Uterus (tissue), 4 donors: Measurements from ENCODE around the gene SMIM10L1. TPM values are rescaled to one million over a fixed set of nuclear protein-coding genes. Genes with fewer than 3 reads are reported as not detected.

Experiments
- DNase-seq, 2 donors: peaks; one replicate each; pipeline ENCODE4 v3.0.0-alpha.2; 2019 to 2020
- H3K27ac ChIP-seq, 2 donors: fragments of 200-600 bp; sonication (generic); 1 replicate in 1 of 2; 2 replicates in 1 of 2; pipeline ENCODE4 v1.5.1; 2016 to 2018
- H3K27me3 ChIP-seq, 2 donors: fragments of 200-600 bp; sonication (generic); one replicate each; pipeline ENCODE4 v1.5.1; 2018 to 2019; ENCODE audit warnings: control low read depth in 1 of 2
- H3K36me3 ChIP-seq, 2 donors: fragments of 200-600 bp; sonication (generic); one replicate each; pipeline ENCODE4 v1.5.1; 2019; ENCODE audit warnings: control low read depth in 1 of 2
- H3K4me1 ChIP-seq, 2 donors: fragments of 200-600 bp; sonication (generic); one replicate each; pipeline ENCODE4 v1.5.1; 2018 to 2019; ENCODE audit warnings: control low read depth in 1 of 2
- H3K4me3 ChIP-seq, 2 donors: fragments of 200-600 bp; sonication (generic); 1 replicate in 1 of 2; 2 replicates in 1 of 2; pipeline ENCODE4 v1.5.1; 2018 to 2019; ENCODE audit warnings: mild to moderate bottlenecking in 1 of 2
- H3K9me3 ChIP-seq, 2 donors: fragments of 200-600 bp; sonication (generic); one replicate each; pipeline ENCODE4 v1.5.1; 2019; ENCODE audit warnings: control low read depth in 1 of 2
- POLR2A ChIP-seq, 2 donors: fragments of 450-650 bp; IDR thresholded peaks; one replicate each; pipeline ENCODE4 v1.6.1; 2016; ENCODE audit warnings: antibody characterized with exemption in 2 of 2, mild to moderate bottlenecking in 1 of 2, moderate library complexity in 1 of 2
- intact Hi-C: fragments of 100-400 bp; cut with DNase I; formaldehyde crosslinking; loops from one replicate; pipeline ENCODE4 v1.15.1; 2023; ENCODE audit warnings: low total_unique reads
- total RNA-seq, 4 donors: library from RNA; depleted of rRNA in 3 of 4; stranded (reverse); fragments of >200 nt in 3 of 4; gene quantifications; one replicate each; pipeline versions ENCODE4 v1.1.0 to v1.2.4, GENCODE V29; 2014 to 2023
- TF ChIP-seq, protein P1 (sequence below), 4 experiments: fragments of 200-600 bp in 2 of 4; fragments of 450-650 bp in 2 of 4; sonication (generic) in 2 of 4; IDR thresholded peaks; one replicate each; pipeline ENCODE4 v1.5.1; 2016 to 2019; ENCODE audit warnings: antibody characterized with exemption in 4 of 4, mild to moderate bottlenecking in 2 of 4, moderate library complexity in 1 of 4
- donor health status: DM: yes; HTN: yes; CAD: no.

SMIM10L1 gene
- total RNA-seq, 4 donors from 2014 or later, result 3.6 to 7.5 (median 7.1) TPM

DNA sequence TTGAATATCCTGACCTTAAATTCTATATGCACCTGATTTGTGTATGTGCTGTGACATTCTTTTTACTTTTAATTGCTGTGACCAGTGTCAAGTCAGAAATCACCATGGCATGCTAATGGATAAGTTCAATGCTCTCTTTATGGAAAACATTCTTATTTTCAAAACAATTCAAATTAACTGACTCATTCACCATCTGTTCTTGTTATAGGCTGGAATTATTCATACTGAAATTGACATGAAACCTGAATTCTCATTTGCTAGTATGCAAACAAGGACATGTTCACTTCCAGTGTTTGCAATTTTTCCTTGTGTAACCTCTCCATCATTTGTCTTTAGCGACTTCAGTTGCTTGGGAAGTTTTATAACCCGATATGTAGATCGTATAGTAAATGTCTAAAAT, 36.7 kb upstream of the SMIM10L1 start, which contains the start of gene TAS2R30:
Gene TAS2R30, minus strand, starts transcription at position 340 of the 400 bp plus-strand sequence. CDS start 400 bp downstream, outside the sequence.
- DNase-seq, result no peak
- no peaks in the 10 kb centered on the region for H3K9me3 ChIP-seq
- no peaks in the 10 kb centered on the region for H3K27me3 ChIP-seq
- intact Hi-C loops, result no loop called here
- no peak within 1 kb of the TSS for H3K27ac ChIP-seq
- no peaks in the 10 kb centered on the region for H3K36me3 ChIP-seq
- no peak within 1 kb of the TSS for H3K4me3 ChIP-seq
- no peaks in the 10 kb centered on the region for H3K4me1 ChIP-seq
- TF ChIP-seq POLR2A (IDR thresholded peaks at IDR 0.05), result no peak
- TF ChIP-seq, protein P1, sequence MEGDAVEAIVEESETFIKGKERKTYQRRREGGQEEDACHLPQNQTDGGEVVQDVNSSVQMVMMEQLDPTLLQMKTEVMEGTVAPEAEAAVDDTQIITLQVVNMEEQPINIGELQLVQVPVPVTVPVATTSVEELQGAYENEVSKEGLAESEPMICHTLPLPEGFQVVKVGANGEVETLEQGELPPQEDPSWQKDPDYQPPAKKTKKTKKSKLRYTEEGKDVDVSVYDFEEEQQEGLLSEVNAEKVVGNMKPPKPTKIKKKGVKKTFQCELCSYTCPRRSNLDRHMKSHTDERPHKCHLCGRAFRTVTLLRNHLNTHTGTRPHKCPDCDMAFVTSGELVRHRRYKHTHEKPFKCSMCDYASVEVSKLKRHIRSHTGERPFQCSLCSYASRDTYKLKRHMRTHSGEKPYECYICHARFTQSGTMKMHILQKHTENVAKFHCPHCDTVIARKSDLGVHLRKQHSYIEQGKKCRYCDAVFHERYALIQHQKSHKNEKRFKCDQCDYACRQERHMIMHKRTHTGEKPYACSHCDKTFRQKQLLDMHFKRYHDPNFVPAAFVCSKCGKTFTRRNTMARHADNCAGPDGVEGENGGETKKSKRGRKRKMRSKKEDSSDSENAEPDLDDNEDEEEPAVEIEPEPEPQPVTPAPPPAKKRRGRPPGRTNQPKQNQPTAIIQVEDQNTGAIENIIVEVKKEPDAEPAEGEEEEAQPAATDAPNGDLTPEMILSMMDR (IDR thresholded peaks at IDR 0.05), result no peak

DNA sequence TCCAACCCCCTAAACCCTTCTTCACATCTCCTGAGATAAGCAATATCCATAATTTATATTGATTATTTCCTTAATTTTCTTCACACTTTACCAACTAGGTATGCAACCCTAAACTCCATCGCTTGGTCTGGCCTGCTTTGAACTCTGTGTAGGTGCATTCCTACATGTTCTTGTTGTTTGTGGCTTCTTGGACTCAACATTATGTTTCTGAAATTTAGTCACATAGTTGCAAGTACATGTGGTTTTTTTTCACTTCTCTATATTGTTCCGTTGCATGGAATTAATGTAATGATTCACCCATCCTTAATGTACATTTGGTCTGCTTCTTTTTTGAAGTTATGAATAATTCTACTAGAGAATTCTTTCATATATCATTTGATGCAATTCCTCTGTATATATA, 34.9 kb upstream of the SMIM10L1 start:
- Histone ChIP-seq H3K36me3 (no peaks in the 10 kb centered on the region), H3K27me3 (no peaks in the 10 kb centered on the region), H3K4me3 (no peak overlapping the region), H3K9me3 (no peaks in the 10 kb centered on the region), H3K4me1 (no peaks in the 10 kb centered on the region), H3K27ac (no peak overlapping the region)
- TF ChIP-seq POLR2A (IDR thresholded peaks at IDR 0.05), result no peak
- TF ChIP-seq, protein P1 (IDR thresholded peaks at IDR 0.05), result no peak
- intact Hi-C loops, result no loop called here
- DNase-seq, result no peak

DNA sequence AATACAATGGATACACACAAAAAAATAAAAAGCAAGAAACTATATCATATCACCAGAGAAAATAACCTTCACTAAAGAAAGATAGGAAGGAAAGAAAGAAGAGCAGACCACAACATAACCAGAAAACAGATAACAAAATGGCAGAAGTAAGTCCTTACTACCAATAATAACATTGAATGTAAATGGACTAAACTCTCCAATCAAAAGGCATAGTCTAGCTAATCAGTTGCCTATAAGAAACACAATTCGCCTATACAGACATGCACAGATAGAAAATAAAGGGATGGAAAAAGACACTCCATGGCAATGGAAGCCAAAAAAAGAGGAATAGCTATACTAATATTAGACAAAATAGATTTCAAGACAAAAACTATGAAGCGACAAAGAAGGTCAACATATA, 27.6 kb upstream of the SMIM10L1 start:
- H3K27ac ChIP-seq, result no peak overlapping the region
- H3K27me3 ChIP-seq, result no peaks in the 10 kb centered on the region
- DNase-seq, result no peak
- no peaks in the 10 kb centered on the region for H3K4me1 ChIP-seq
- no peak overlapping the region for H3K4me3 ChIP-seq
- no peaks in the 10 kb centered on the region for H3K36me3 ChIP-seq
- intact Hi-C loops, result no loop called here
- peaks cover 0 to 3% of the 10 kb centered on the region in 2 donors for H3K9me3 ChIP-seq
- TF ChIP-seq, protein P1 (IDR thresholded peaks at IDR 0.05), result no peak
- TF ChIP-seq POLR2A (IDR thresholded peaks at IDR 0.05), result no peak

DNA sequence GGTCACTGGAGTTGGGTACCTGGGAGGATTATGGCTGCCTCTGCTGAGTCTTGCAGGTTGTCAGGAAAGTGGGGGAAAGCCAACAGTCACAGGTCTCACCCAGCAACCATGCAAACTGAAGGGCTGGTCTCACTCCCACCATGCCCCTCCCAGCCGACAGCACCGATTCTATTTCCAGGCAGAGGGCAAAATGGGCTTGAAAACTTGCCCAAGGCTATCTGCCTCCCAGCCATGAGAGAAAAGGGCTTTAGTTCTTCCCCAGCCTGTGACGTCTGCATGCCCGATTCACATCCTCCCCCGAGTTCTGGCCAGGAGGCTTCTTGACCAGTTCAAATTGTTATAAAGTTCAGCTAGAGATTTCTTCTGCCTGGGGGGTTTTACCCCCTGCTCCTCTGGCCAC, 26.7 kb upstream of the SMIM10L1 start:
- DNase-seq, result no peak
- no peaks in the 10 kb centered on the region for H3K36me3 ChIP-seq
- no peak overlapping the region for H3K4me3 ChIP-seq
- no peaks in the 10 kb centered on the region for H3K27me3 ChIP-seq
- H3K4me1 ChIP-seq, result no peaks in the 10 kb centered on the region
- intact Hi-C loops, result no loop called here
- TF ChIP-seq, protein P1 (IDR thresholded peaks at IDR 0.05), result no peak
- no peak for TF ChIP-seq POLR2A (IDR thresholded peaks at IDR 0.05)
- H3K9me3 ChIP-seq, result peaks cover 0 to 3% of the 10 kb centered on the region in 2 donors
- H3K27ac ChIP-seq, result no peak overlapping the region

DNA sequence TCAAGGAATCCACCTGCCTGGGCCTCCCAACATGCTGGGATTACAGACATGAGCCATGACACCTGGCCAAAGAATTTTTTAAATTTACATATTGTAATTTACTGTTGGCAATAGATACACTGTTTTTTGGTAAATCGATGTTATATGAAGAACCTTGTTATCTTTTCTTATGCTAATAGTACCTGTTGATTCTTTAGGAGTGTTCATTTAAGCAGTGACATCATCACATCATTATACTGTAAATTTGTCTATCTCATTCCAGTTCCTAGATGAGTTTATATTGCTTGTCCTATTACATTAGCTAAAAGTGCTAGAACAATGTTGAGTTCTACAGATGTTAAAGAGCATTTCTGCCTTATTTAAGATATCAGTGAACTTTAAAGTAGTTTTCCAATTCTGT, 23.6 kb upstream of the SMIM10L1 start:
- H3K4me1 ChIP-seq, result no peaks in the 10 kb centered on the region
- no peaks in the 10 kb centered on the region for H3K27me3 ChIP-seq
- intact Hi-C loops, result no loop called here
- TF ChIP-seq, protein P1 (IDR thresholded peaks at IDR 0.05), result no peak
- no peak for TF ChIP-seq POLR2A (IDR thresholded peaks at IDR 0.05)
- H3K27ac ChIP-seq, result no peak overlapping the region
- H3K36me3 ChIP-seq, result no peaks in the 10 kb centered on the region
- DNase-seq, result no peak
- peaks cover 0 to 3% of the 10 kb centered on the region in 2 donors for H3K9me3 ChIP-seq
- no peak overlapping the region for H3K4me3 ChIP-seq
